ENCODE measurements around the gene ADAMTS3. TPM values are rescaled to one million over a fixed set of nuclear protein-coding genes. Genes with fewer than 3 reads are reported as not detected.
"Not testable (repeated sequence)": the region's sequence is repeated elsewhere in the genome, so short reads cannot be mapped to it uniquely, and the experiment has no call there.

Gene ADAMTS3
- total and polyA plus RNA-seq, 2 of the 13 experiments (the other 11 are each of a cell fraction or from before 2014, with no cell fraction given): not detected

GRCh38 chr4:72546456-72546855 lies 22.6 kb downstream of the ADAMTS3 start:
- Histone ChIP-seq H3K36me3 (replicated peaks in 1 of 2; ENCODE audit: control insufficient read depth in 1 of 2, insufficient read depth in 2 of 2, low read length in 2 of 2) (no peaks in the 10 kb centered on the region), H3K4me1 (ENCODE audit: insufficient read depth, low read length) (no peaks in the 10 kb centered on the region), H3K27ac (ENCODE audit: extremely low read length, insufficient read depth, low read length) (no peak overlapping the region), H2AFZ (ENCODE audit: low read length) (no peak overlapping the region), H3K4me3 (replicated peaks in 1 of 3; ENCODE audit: insufficient read depth in 1 of 3, low read depth in 2 of 3, low read length in 3 of 3) (no peak overlapping the region), H3K9me3 (ENCODE audit: low read length) (no peaks in the 10 kb centered on the region), H3K9ac (ENCODE audit: insufficient read depth, low read depth, low read length) (no peak overlapping the region), H3K79me2 (ENCODE audit: insufficient read depth, low read length) (no peaks in the 10 kb centered on the region), H4K20me1 (ENCODE audit: insufficient read depth, low read length) (no peaks in the 10 kb centered on the region), H3K27me3 (ENCODE audit: control insufficient read depth in 1 of 2, insufficient read depth in 2 of 2, low read length in 2 of 2) (no peaks in the 10 kb centered on the region), H3K4me2 (ENCODE audit: low read depth, low read length) (no peak overlapping the region)
- DNase-seq (ENCODE audit: low spot score): no peak
- no peak for FAIRE-seq
- ChIA-PET CTCF (ENCODE audit: low intra/inter-chr PET ratio, low total read pairs) (no interaction called here), POLR2A (no interaction called here)
- ATAC-seq: no peak
- intact Hi-C loops (cut with micrococcal nuclease; ENCODE audit: unreplicated experiment) (no loop called here), in situ Hi-C loops (cut with HindIII; ENCODE audit: extremely low pct_ligation_motif_present, low pct_unique_long_range_greater_than_20kb) (no loop called here)
- BruUV-seq (replicated peaks): no TSS peak
- WGBS (ENCODE audit: low lambda C conversion rate): 0% methylated on average over 1 of the region's 1 CpG
- TF ChIP-seq THAP7 (CRISPR knock-in tag; IDR thresholded peaks at IDR 0.05) (no peak), REL (CRISPR knock-in tag; conservative IDR thresholded peaks at IDR 0.05) (no peak), SIN3A (IDR thresholded peaks at IDR 0.05; ENCODE audit: borderline replicate concordance, low read depth, low read length) (no peak), DRAP1 (CRISPR knock-in tag; IDR thresholded peaks at IDR 0.05) (no peak), ZNF446 (CRISPR knock-in tag; IDR thresholded peaks at IDR 0.05) (no peak), ZNF780A (CRISPR knock-in tag; IDR thresholded peaks at IDR 0.05) (no peak), SKIL (CRISPR knock-in tag; IDR thresholded peaks at IDR 0.05; ENCODE audit: borderline replicate concordance) (no peak), ZSCAN22 (CRISPR knock-in tag; IDR thresholded peaks at IDR 0.05) (no peak), FOSL2 (CRISPR knock-in tag; IDR thresholded peaks at IDR 0.05) (no peak), KDM6A (CRISPR knock-in tag; IDR thresholded peaks at IDR 0.05; ENCODE audit: low read depth) (no peak), CHCHD3 (CRISPR knock-in tag; IDR thresholded peaks at IDR 0.05) (no peak), EZH2 (conservative IDR thresholded peaks at IDR 0.05; ENCODE audit: low read depth, low read length) (no peak), MTA3 (CRISPR knock-in tag; IDR thresholded peaks at IDR 0.05) (no peak), ZBTB39 (CRISPR knock-in tag; IDR thresholded peaks at IDR 0.05) (no peak), ZNF788 (CRISPR knock-in tag; IDR thresholded peaks at IDR 0.05; ENCODE audit: borderline replicate concordance) (no peak), MBD4 (IDR thresholded peaks at IDR 0.05; ENCODE audit: borderline replicate concordance, low read length) (no peak)

- DNase-seq (ENCODE audit: low spot score); H3K79me2 ChIP-seq (ENCODE audit: insufficient read depth, low read length); FAIRE-seq; intact Hi-C loops (cut with micrococcal nuclease; ENCODE audit: unreplicated experiment); H3K27me3 ChIP-seq (ENCODE audit: control insufficient read depth in 1 of 2, insufficient read depth in 2 of 2, low read length in 2 of 2); in situ Hi-C loops (cut with HindIII; ENCODE audit: extremely low pct_ligation_motif_present, low pct_unique_long_range_greater_than_20kb); H4K20me1 ChIP-seq (ENCODE audit: insufficient read depth, low read length); H3K4me3 ChIP-seq (replicated peaks in 1 of 3; ENCODE audit: insufficient read depth in 1 of 3, low read depth in 2 of 3, low read length in 3 of 3); H3K4me1 ChIP-seq (ENCODE audit: insufficient read depth, low read length); ATAC-seq; H3K9ac ChIP-seq (ENCODE audit: insufficient read depth, low read depth, low read length); CTCF ChIA-PET (ENCODE audit: low intra/inter-chr PET ratio, low total read pairs); POLR2A ChIA-PET; H3K9me3 ChIP-seq (ENCODE audit: low read length); H3K4me2 ChIP-seq (ENCODE audit: low read depth, low read length); H2AFZ ChIP-seq (ENCODE audit: low read length); H3K36me3 ChIP-seq (replicated peaks in 1 of 2; ENCODE audit: control insufficient read depth in 1 of 2, insufficient read depth in 2 of 2, low read length in 2 of 2); BruUV-seq (replicated peaks); H3K27ac ChIP-seq (ENCODE audit: extremely low read length, insufficient read depth, low read length): not testable (repeated sequence)
- WGBS (ENCODE audit: low lambda C conversion rate): no CpG with 5 or more reads among the region's 1 CpG
Observed at GRCh38 chr4:72540694-72541093, 28.3 kb downstream of the ADAMTS3 start.

Data from HepG2 (cell line).